ENCODE data around the gene FBXW8.

Gene FBXW8

GRCh38 chr12:116926283-116927243 lies 15.8 kb downstream of the FBXW8 start:
- DNase-seq: no peak

- no peak for DNase-seq
Measured at GRCh38 chr12:116927244-116927940, 16.6 kb downstream of the FBXW8 start.

GRCh38 chr12:116928504-116928903 lies 17.8 kb downstream of the FBXW8 start:
- DNase-seq: no peak

GRCh38 chr12:116929885-116930284 lies 19.1 kb downstream of the FBXW8 start:
- DNase-seq: no peak

- DNase-seq: no peak
Measured at GRCh38 chr12:116931665-116932064, 20.9 kb downstream of the FBXW8 start.

GRCh38 chr12:116933091-116933490 lies 22.3 kb downstream of the FBXW8 start:
- DNase-seq: no peak

- no peak for DNase-seq
Measured at GRCh38 chr12:116933512-116934246, 22.9 kb downstream of the FBXW8 start.

- no peak for DNase-seq
Measured at GRCh38 chr12:116934908-116935705, 24.4 kb downstream of the FBXW8 start.

GRCh38 chr12:116937640-116938039 lies 26.9 kb downstream of the FBXW8 start:
- no peak for DNase-seq

- DNase-seq: no peak
Measured at GRCh38 chr12:116939734-116940133, 29.0 kb downstream of the FBXW8 start.

GRCh38 chr12:116941188-116941587 lies 30.4 kb downstream of the FBXW8 start:
- no peak for DNase-seq

- no peak for DNase-seq
Measured at GRCh38 chr12:116943419-116944372, 32.9 kb downstream of the FBXW8 start.

GRCh38 chr12:116945886-116946550 lies 35.3 kb downstream of the FBXW8 start:
- no peak for DNase-seq

- DNase-seq: no peak
Measured at GRCh38 chr12:116948298-116948697, 37.5 kb downstream of the FBXW8 start.

GRCh38 chr12:116950628-116951325 lies 40.0 kb downstream of the FBXW8 start:
- no peak for DNase-seq

GRCh38 chr12:116954710-116955381 lies 44.1 kb downstream of the FBXW8 start:
- no peak for DNase-seq

- DNase-seq: no peak
Measured at GRCh38 chr12:116955382-116956021, 44.8 kb downstream of the FBXW8 start.

- DNase-seq: no peak
Measured at GRCh38 chr12:116958402-116959197, 47.9 kb downstream of the FBXW8 start.

Measured in HCEC 1CT (cell line).